GM21717 (cell line): Measurements from ENCODE around the gene CHD5.

ENCODE experiments used
- ATAC-seq: cut with Tn5 transposase; IDR thresholded peaks from one replicate; pipeline ENCODE4 v1.9.1; 2021; ENCODE audit warnings: mild to moderate bottlenecking, moderate library complexity; ENCODE audit not compliant: unreplicated experiment

CHD5 gene

GRCh38 chr1:6174621-6175410 lies 5.3 kb downstream of the CHD5 start:
- no peak for ATAC-seq

- ATAC-seq: no peak
These were observed 7.6 kb downstream of the CHD5 start for GRCh38 chr1:6172549-6172948.

- no peak for ATAC-seq
These were observed 8.5 kb downstream of the CHD5 start for GRCh38 chr1:6171548-6172124.

GRCh38 chr1:6170742-6171201 lies 9.3 kb downstream of the CHD5 start:
- ATAC-seq: no peak

- ATAC-seq: no peak
These were observed 9.9 kb downstream of the CHD5 start for GRCh38 chr1:6170116-6170741.

GRCh38 chr1:6168947-6169586 lies 11.1 kb downstream of the CHD5 start:
- no peak for ATAC-seq

GRCh38 chr1:6167391-6168303 lies 12.5 kb downstream of the CHD5 start:
- ATAC-seq: no peak

GRCh38 chr1:6166655-6167390 lies 13.3 kb downstream of the CHD5 start:
- no peak for ATAC-seq

GRCh38 chr1:6166221-6166620 lies 13.9 kb downstream of the CHD5 start:
- no peak for ATAC-seq

- ATAC-seq: no peak
These were observed 14.6 kb downstream of the CHD5 start for GRCh38 chr1:6165441-6165985.

GRCh38 chr1:6165027-6165426 lies 15.1 kb downstream of the CHD5 start:
- ATAC-seq: no peak

- no peak for ATAC-seq
These were observed 16.0 kb downstream of the CHD5 start for GRCh38 chr1:6163973-6164617.

GRCh38 chr1:6163191-6163972 lies 16.7 kb downstream of the CHD5 start:
- no peak for ATAC-seq

- no peak for ATAC-seq
These were observed 17.3 kb downstream of the CHD5 start for GRCh38 chr1:6162773-6163172.

GRCh38 chr1:6162341-6162740 lies 17.8 kb downstream of the CHD5 start:
- no peak for ATAC-seq

- no peak for ATAC-seq
These were observed 21.9 kb downstream of the CHD5 start for GRCh38 chr1:6158181-6158580.

- ATAC-seq: no peak
These were observed 22.5 kb downstream of the CHD5 start for GRCh38 chr1:6157528-6158174.

GRCh38 chr1:6157132-6157527 lies 23.0 kb downstream of the CHD5 start:
- ATAC-seq: no peak
